Measurements from ENCODE around the gene TMC4. TPM values are rescaled to one million over a fixed set of nuclear protein-coding genes. Genes with fewer than 3 reads are reported as not detected.
A peak's percentile ranks its signal among the peaks of the same experiment; 100 is the strongest.
"Not testable (repeated sequence)": the region's sequence is repeated elsewhere in the genome, so short reads cannot be mapped to it uniquely, and the experiment has no call there.

Gene TMC4
- total RNA-seq, 1 donor from 2014 or later, result 0.37 TPM

DNA sequence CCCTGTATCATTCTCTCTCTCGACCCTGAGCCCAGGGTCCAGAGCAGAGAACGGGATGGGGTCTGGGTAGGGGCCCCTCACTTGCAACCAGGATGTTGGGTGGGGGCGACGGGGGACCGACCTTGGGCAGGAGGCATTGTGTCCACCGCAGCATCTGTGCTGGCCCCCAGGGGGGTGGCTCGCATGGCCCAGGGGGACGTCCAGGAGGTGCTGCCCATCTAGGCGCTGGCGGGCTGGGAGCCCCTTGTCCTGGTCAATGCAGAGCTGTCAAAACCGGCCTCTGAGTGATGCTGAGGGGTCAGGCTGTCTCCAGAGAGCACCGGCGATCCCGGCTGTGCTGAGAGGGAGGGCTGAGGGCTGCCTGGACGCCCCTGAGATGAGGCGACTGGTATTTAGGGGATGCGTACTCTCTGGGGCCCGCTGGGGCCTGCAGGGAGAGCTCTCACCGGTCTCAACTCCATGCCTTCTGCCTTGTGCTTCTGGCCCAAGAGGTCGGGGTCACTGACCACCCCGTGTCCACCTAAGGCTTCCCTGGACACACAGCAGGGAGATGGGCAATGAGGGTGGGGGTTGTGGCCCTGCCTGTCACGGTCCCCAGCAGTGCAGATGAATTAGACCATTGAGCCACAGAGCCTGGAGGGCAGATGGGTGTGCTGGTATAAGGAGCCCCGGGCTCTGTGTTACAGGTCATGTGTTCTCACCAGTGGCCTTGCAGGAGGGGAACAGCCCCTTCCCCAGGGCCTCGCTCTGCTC is 36.3 kb upstream of the TMC4 start:
- Mint-ChIP-seq H3K36me3 (ENCODE audit: low read depth) (peaks cover 79% of the 10 kb centered on the region), H3K9me3 (no peaks in the 10 kb centered on the region), H3K27me3 (ENCODE audit: low read depth) (no peaks in the 10 kb centered on the region), H3K27ac (peak overlapping the region; percentile 92), H3K4me1 (ENCODE audit: low read depth) (peaks cover 67% of the 10 kb centered on the region), H3K4me3 (ENCODE audit: low read depth) (no peak overlapping the region)
- no peak for DNase-seq (ENCODE audit: low spot score)
- intact Hi-C loops (cut with micrococcal nuclease), result loop anchor here (10.0 kb wide), 1 partner anchor 1046 kb away; the partner anchor contains the start of gene PPP6R1

DNA sequence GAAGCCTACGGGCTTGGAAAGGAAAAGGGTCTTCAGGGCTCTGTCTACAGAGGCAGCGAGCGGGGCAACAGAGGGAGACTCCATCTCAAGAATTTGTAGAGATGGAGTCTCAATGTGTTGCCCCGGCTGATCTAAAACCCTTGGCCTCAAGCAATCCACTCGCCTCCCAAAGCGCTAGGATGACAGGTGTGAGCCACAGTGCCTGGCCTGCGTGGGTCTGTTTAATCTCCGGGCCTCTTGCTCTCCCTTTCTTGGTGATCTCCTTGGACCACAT is 35.8 kb upstream of the TMC4 start:
- H3K4me1 Mint-ChIP-seq (ENCODE audit: low read depth), result peaks cover 67% of the 10 kb centered on the region
- H3K9me3 Mint-ChIP-seq, result no peaks in the 10 kb centered on the region
- intact Hi-C loops (cut with micrococcal nuclease), result loop anchor here (10.0 kb wide), 1 partner anchor 1046 kb away; the partner anchor contains the start of gene PPP6R1
- peak overlapping the region; percentile 62 for H3K4me3 Mint-ChIP-seq (ENCODE audit: low read depth)
- DNase-seq (ENCODE audit: low spot score), result no peak
- peaks cover 84% of the 10 kb centered on the region for H3K36me3 Mint-ChIP-seq (ENCODE audit: low read depth)
- peak overlapping the region; percentile 92 for H3K27ac Mint-ChIP-seq
- no peaks in the 10 kb centered on the region for H3K27me3 Mint-ChIP-seq (ENCODE audit: low read depth)

DNA sequence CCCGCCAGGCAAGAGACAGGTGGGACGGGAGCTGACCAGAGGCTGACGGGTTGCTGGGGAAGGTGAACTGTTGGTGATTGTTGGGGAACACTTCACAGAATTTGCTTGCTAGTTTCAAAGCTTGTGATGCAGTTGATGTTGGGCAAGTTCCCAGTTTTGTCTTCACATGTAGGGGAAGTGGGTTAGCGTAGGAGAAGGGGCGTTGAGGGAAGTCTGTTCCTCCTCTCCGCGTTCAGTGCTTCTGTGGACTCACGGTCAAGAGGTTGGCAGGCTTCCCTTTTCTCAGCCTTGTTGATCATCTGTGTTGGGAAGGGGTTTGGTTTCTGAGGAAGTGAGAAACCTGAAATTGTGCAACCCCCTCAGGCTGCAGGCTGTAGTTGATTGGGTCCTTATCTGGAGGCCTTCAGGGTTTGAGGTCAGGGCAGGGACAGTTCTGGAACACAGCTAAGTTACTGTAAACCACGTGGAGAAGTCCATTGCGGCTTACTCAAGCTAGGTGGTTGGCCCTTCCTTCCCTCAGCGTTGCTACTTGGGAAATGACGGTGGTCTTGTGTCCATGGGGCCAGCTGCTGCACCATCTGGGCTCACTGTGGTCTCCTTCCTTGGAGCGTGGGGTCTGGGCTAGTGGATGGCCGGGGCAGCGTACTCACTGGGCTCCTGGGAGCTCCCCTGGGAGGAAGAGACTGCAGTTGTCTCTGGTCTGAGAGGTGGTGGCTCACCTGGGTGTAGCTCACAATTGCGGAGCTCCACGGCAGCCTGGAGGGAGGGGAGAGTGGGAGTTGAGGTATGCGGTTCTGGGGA is 35.2 kb upstream of the TMC4 start:
- no peaks in the 10 kb centered on the region for H3K9me3 Mint-ChIP-seq
- peaks cover 70% of the 10 kb centered on the region for H3K4me1 Mint-ChIP-seq (ENCODE audit: low read depth)
- no peak for DNase-seq (ENCODE audit: low spot score)
- H3K27ac Mint-ChIP-seq, result peak overlapping the region; percentile 92
- intact Hi-C loops (cut with micrococcal nuclease), result loop anchor here (10.0 kb wide), 1 partner anchor 1047 kb away; the partner anchor contains the start of gene PPP6R1
- peak overlapping the region; percentile 62 for H3K4me3 Mint-ChIP-seq (ENCODE audit: low read depth)
- H3K27me3 Mint-ChIP-seq (ENCODE audit: low read depth), result no peaks in the 10 kb centered on the region
- H3K36me3 Mint-ChIP-seq (ENCODE audit: low read depth), result peaks cover 87% of the 10 kb centered on the region

DNA sequence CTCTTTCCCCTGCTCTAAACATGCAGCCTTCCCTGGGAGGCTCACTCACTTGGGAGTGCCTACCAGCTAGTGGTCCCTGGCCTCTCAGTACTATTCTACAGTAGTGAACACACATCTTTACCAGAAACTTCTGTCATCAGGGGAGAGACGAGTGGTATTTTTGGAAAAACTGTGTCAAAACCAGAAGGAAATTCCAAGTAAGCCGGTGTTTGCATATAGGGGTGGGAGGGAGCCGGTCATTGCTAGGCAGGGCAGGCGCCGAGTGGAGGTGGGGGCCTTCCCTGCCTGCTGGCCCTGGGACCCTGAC is 34.7 kb upstream of the TMC4 start:
- H3K9me3 Mint-ChIP-seq, result no peaks in the 10 kb centered on the region
- no peak for DNase-seq (ENCODE audit: low spot score)
- H3K4me1 Mint-ChIP-seq (ENCODE audit: low read depth), result peaks cover 76% of the 10 kb centered on the region
- peak overlapping the region; percentile 92 for H3K27ac Mint-ChIP-seq
- H3K36me3 Mint-ChIP-seq (ENCODE audit: low read depth), result peaks cover 87% of the 10 kb centered on the region
- intact Hi-C loops (cut with micrococcal nuclease), result loop anchor here (10.0 kb wide), 1 partner anchor 1047 kb away; the partner anchor contains the start of gene PPP6R1
- H3K27me3 Mint-ChIP-seq (ENCODE audit: low read depth), result no peaks in the 10 kb centered on the region
- H3K4me3 Mint-ChIP-seq (ENCODE audit: low read depth), result peak overlapping the region; percentile 67

GRCh38 chr19:54207193-54207592 is 34.2 kb upstream of the TMC4 start:
- intact Hi-C loops (cut with micrococcal nuclease), result loop anchor here (10.0 kb wide), 1 partner anchor 1048 kb away; the partner anchor contains the start of gene PPP6R1
- not testable (repeated sequence) for H3K27me3 Mint-ChIP-seq (ENCODE audit: low read depth); DNase-seq (ENCODE audit: low spot score); H3K9me3 Mint-ChIP-seq
- peaks cover 80% of the 10 kb centered on the region for H3K4me1 Mint-ChIP-seq (ENCODE audit: low read depth)
- H3K4me3 Mint-ChIP-seq (ENCODE audit: low read depth), result peak overlapping the region; percentile 67
- peaks cover 90% of the 10 kb centered on the region for H3K36me3 Mint-ChIP-seq (ENCODE audit: low read depth)
- H3K27ac Mint-ChIP-seq, result peak overlapping the region; percentile 92

GRCh38 chr19:54206831-54207177 is 33.8 kb upstream of the TMC4 start:
- intact Hi-C loops (cut with micrococcal nuclease), result loop anchor here (10.0 kb wide), 1 partner anchor 1048 kb away; the partner anchor contains the start of gene PPP6R1
- Mint-ChIP-seq H3K9me3 (no peaks in the 10 kb centered on the region), H3K27me3 (ENCODE audit: low read depth) (no peaks in the 10 kb centered on the region), H3K4me3 (ENCODE audit: low read depth) (peak overlapping the region; percentile 67), H3K4me1 (ENCODE audit: low read depth) (peaks cover 82% of the 10 kb centered on the region), H3K27ac (peak overlapping the region; percentile 92), H3K36me3 (ENCODE audit: low read depth) (peaks cover 91% of the 10 kb centered on the region)
- no peak for DNase-seq (ENCODE audit: low spot score)

DNA sequence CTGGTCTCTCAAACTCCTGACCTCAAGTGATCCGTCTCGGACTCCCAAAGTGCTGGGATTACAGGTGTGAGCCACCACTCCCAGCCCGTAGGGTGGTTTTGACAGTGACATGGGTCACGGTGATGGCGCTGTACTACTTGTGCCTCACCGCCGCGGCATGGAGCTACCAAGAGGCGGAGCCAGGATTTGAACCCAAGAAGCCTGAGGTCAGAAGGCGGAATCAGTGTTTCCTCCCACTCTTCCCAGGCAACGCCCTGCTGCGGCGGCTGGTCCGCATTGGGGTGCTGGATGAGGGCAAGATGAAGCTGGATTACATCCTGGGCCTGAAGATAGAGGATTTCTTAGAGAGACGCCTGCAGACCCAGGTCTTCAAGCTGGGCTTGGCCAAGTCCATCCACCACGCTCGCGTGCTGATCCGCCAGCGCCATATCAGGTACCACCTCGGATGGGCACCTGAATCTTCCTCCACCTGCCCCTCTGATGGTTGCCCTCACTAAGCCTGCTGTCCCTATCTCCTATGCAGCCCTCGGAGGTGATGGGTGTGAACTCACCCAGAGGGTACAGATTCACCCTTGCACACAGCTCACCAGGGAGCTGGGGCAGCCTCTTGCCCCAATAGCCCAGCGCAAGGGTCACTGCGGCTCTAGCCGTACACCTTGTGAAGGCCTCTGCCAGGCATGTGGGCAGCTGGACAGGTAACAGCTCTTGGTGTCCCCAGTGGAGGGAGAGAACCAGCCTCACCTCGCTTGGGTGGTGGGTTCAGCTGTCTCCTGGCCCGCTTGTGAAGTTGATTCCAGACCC is 33.3 kb upstream of the TMC4 start:
- H3K4me3 Mint-ChIP-seq (ENCODE audit: low read depth), result peak overlapping the region; percentile 67
- H3K9me3 Mint-ChIP-seq, result no peaks in the 10 kb centered on the region
- peaks cover 94% of the 10 kb centered on the region for H3K36me3 Mint-ChIP-seq (ENCODE audit: low read depth)
- DNase-seq (ENCODE audit: low spot score), result no peak
- peaks cover 84% of the 10 kb centered on the region for H3K4me1 Mint-ChIP-seq (ENCODE audit: low read depth)
- H3K27me3 Mint-ChIP-seq (ENCODE audit: low read depth), result no peaks in the 10 kb centered on the region
- peak overlapping the region; percentile 92 for H3K27ac Mint-ChIP-seq
- intact Hi-C loops (cut with micrococcal nuclease), result loop anchor here (10.0 kb wide), 1 partner anchor 1049 kb away; the partner anchor contains the start of gene PPP6R1

GRCh38 chr19:54204767-54205468 is 32.0 kb upstream of the TMC4 start:
- Mint-ChIP-seq H3K36me3 (ENCODE audit: low read depth) (peaks cover 90% of the 10 kb centered on the region), H3K4me3 (ENCODE audit: low read depth) (peak overlapping the region; percentile 99), H3K4me1 (ENCODE audit: low read depth) (peaks cover 72% of the 10 kb centered on the region), H3K27me3 (ENCODE audit: low read depth) (no peaks in the 10 kb centered on the region), H3K27ac (peak overlapping the region; percentile 28), H3K9me3 (no peaks in the 10 kb centered on the region)
- DNase-seq (ENCODE audit: low spot score), result no peak
- intact Hi-C loops (cut with micrococcal nuclease), result loop anchor here (10.0 kb wide), 1 partner anchor 1050 kb away; the partner anchor contains the start of gene PPP6R1

- Mint-ChIP-seq H3K4me1 (ENCODE audit: low read depth) (peaks cover 61% of the 10 kb centered on the region), H3K27ac (no peak overlapping the region)
- intact Hi-C loops (cut with micrococcal nuclease), result loop anchor here (10.0 kb wide), 1 partner anchor 1052 kb away; the partner anchor contains the start of gene PPP6R1
Measured at GRCh38 chr19:54203151-54203611, 30.2 kb upstream of the TMC4 start.

GRCh38 chr19:54201980-54202379 is 29.0 kb upstream of the TMC4 start:
- H3K4me1 Mint-ChIP-seq (ENCODE audit: low read depth), result peaks cover 50% of the 10 kb centered on the region
- intact Hi-C loops (cut with micrococcal nuclease), result loop anchor here (2.0 to 10.0 kb wide), 2 partner anchors 43 to 1053 kb away; partner anchors contain the start of genes LENG1 and PPP6R1
- peak overlapping the region; percentile 99 for H3K4me3 Mint-ChIP-seq (ENCODE audit: low read depth)
- H3K27ac Mint-ChIP-seq, result peak overlapping the region; percentile 100
- H3K9me3 Mint-ChIP-seq, result no peaks in the 10 kb centered on the region
- peaks cover 64% of the 10 kb centered on the region for H3K36me3 Mint-ChIP-seq (ENCODE audit: low read depth)
- no peak for DNase-seq (ENCODE audit: low spot score)
- H3K27me3 Mint-ChIP-seq (ENCODE audit: low read depth), result no peaks in the 10 kb centered on the region

More at GRCh38 chr19:54203151-54203611, 30.2 kb upstream of the TMC4 start:
- Mint-ChIP-seq H3K4me3 (ENCODE audit: low read depth) (peak overlapping the region; percentile 99), H3K9me3 (no peaks in the 10 kb centered on the region), H3K27me3 (ENCODE audit: low read depth) (no peaks in the 10 kb centered on the region), H3K36me3 (ENCODE audit: low read depth) (peaks cover 76% of the 10 kb centered on the region)
- DNase-seq (ENCODE audit: low spot score), result no peak

DNA sequence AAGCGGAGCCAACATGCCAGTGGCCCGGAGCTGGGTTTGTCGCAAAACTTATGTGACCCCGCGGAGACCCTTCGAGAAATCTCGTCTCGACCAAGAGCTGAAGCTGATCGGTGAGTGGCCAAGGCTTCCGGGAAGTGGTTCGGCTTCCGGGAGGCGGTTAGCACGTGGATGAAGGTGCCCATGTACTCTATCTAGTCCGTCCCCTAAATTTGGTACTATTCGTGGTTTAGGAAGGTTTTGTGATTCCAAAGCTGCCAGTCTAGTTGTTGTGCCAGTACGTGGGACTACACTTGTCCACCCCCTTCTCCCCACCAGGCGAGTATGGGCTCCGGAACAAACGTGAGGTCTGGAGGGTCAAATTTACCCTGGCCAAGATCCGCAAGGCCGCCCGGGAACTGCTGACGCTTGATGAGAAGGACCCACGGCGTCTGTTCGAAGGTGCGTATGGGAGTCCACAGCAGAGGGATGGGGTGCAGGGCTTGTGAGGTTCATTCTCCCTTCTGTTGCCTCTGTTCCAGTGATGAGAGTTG is 28.3 kb upstream of the TMC4 start:
- peak overlapping the region; percentile 100 for H3K27ac Mint-ChIP-seq
- peaks cover 43% of the 10 kb centered on the region for H3K4me1 Mint-ChIP-seq (ENCODE audit: low read depth)
- peaks cover 57% of the 10 kb centered on the region for H3K36me3 Mint-ChIP-seq (ENCODE audit: low read depth)
- no peak for DNase-seq (ENCODE audit: low spot score)
- H3K27me3 Mint-ChIP-seq (ENCODE audit: low read depth), result no peaks in the 10 kb centered on the region
- intact Hi-C loops (cut with micrococcal nuclease), result loop anchor here (2.0 to 10.0 kb wide), 2 partner anchors 42 to 1054 kb away; partner anchors contain the start of genes LENG1 and PPP6R1
- no peaks in the 10 kb centered on the region for H3K9me3 Mint-ChIP-seq
- H3K4me3 Mint-ChIP-seq (ENCODE audit: low read depth), result peak overlapping the region; percentile 99
